GM19025 (cell line): Measurements from ENCODE around the gene WBP1.
A peak's percentile ranks its signal among the peaks of the same experiment; 100 is the strongest.

Source experiments
- ATAC-seq: cut with Tn5 transposase; IDR thresholded peaks from one replicate; pipeline ENCODE4 v1.9.1; 2021; ENCODE audit warnings: mild to moderate bottlenecking, low read depth, moderate library complexity; ENCODE audit not compliant: unreplicated experiment

Gene WBP1

DNA sequence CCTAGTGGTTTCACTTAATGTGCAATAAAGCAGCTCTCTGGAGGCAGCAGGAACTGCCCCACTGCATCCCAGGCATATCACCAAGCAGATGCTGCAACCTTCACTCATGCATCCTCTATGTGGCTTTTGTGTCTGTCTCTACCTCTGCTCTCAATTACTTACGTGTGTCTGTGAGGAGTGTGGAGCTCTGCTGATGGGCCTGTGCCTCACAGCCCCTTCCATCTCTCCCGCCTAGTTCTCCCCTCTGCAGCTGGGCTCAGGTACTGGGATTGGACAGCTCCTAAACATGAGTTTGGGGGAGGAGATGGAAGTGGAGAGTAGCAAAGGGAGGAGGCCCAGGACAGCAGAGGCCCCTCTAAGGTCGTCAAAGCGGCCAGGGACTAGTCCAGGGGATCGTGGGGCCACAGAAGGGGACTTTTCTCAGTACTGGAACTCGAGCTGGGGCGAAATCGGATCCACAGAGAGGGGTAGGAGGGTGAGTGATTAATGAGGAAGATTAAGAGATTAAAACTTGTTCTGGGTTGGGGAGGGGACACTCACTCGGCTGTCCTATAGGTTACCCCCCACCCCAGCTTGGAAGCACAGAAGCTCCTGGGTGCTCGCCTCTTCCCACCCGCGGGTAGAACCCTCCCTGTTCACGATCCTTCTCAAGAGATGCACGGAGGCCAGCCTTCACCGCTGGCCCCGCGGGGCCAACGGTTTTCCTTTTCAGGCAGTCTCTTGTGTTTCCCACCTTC is 43.3 kb downstream of the WBP1 start:
- no peak for ATAC-seq

- no peak for ATAC-seq
These were observed 44.0 kb downstream of the WBP1 start for GRCh38 chr2:74502147-74502719.

DNA sequence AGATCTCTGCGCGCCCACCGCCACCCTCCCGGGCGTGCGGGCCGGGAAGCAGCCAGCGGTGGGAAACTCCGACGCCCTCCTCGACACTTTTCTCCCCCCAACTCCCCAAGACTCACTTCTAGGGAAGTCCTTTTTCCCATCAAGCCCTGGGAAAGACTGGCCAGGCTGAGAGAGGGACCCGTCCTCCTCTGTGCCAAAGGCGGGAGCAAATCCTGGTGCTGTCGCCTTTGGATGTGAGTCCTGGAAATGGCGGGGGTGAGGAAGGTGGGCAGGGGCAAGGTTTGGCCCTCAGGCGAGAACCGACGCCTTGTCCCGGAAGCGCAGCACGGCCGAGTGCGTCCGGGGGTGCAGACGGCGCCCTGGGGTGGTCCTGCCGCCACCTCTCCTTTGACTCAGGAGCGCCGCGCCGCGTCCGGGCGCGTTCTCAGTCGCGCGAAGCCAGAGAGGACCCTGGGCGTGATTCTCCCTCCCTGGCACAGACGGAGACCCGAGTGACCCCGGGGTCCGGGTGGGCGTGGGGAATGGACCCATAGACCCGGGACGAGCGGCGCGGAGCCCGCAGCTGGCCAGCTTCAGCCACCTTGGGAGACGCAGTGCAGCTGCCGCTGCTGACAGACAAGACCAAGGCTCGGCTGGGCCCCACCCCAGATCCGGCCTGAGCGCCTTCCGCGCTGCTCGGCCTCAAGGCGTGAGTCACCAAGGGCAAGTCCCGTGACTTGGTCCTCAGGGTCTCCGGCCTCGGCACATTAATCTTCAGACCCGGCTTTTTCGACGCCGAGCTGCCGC is 44.7 kb downstream of the WBP1 start:
- peak; percentile 37 for ATAC-seq

DNA sequence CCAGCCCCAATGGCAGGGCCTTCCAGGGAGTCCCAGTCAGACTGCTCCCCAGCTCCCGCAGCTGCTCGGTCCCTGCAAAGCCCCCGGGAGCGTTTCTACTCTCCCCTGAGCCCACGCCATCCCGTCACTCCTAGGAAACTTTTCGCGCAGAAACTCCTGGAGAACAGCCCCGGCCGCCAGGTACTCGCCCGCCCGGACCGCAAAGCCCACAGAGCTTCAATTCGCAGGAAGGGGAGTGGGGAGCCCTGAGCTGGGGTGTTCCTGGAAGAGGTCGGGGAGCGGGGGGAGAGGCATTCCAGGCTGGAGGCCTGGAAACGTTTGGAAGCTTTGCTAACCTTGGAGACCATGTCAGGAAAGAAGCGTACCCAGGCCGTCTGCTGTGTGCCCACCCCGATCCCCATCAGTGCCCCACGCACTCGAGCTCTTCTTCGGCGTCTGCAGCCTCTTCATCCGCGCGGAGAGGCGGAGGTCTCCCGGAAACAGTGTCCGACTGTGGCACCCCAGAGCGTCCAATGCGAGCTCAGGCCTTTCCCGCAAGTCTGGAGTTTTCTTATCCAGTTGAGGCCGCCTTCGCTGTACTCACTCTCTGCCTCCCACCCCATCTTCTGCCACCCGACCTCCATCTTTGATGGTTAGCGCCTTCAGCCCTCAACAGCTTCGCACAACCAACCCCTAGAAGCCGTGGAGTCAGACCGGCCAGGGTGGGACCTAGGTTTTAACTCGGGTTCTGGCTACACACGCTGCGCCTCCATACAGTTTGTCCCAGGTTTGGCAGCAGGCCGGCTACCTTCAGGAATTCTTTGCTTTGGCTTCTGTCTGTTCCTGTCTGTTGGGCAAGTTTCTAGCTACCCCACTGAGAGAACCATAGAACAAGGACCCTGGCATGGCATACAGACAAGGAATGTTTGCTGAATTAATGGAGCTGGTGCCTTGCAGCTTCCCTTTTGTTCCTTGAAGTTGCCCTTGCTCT is 45.6 kb downstream of the WBP1 start:
- no peak for ATAC-seq

- no peak for ATAC-seq
These were observed 46.4 kb downstream of the WBP1 start for GRCh38 chr2:74504591-74504990.

DNA sequence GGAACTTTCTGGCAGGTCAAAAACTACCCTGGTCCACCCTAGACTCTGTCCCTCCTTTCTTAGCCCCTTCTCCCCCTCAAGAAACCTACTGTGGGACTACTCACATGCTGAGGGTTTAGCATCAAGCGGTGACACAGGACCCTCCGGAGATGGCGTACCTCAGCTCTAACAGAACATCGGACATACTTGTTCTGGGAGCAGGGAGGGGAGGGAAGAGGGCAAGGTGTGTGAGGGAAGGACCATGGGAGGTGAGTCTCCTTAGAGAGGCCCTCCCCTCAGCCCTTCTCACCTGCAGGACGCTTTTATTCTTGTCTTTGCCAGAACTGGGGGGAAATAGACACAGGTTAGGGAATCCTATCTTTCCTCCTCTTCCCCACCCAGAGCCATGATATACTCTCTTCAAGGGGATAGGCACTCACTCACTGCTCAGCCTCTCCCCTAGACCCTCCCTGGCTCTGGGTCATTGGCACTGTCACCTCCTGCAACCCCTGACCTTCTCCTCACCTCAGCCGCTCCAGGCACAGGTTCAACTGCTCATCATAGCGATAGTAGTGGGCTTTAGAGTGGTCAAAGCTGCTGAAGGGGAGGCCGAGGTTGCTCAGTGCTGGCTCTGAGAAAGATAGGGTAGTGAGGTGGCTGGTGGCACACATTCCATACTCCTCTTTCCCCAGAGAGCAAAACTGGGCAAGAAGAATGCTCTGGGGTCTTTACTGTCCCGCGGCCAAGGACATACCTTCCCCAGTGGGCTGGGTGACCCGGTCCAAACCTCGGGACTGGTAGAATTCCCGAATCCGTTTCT is 47.4 kb downstream of the WBP1 start:
- ATAC-seq = no peak

- ATAC-seq = peak; percentile 79
These were observed 49.1 kb downstream of the WBP1 start, which contains the start of gene PCGF1 for GRCh38 chr2:74507145-74507925. Gene PCGF1 (minus strand): TSS chr2:74507695. CDS start chr2:74507668, 27 bp downstream.

DNA sequence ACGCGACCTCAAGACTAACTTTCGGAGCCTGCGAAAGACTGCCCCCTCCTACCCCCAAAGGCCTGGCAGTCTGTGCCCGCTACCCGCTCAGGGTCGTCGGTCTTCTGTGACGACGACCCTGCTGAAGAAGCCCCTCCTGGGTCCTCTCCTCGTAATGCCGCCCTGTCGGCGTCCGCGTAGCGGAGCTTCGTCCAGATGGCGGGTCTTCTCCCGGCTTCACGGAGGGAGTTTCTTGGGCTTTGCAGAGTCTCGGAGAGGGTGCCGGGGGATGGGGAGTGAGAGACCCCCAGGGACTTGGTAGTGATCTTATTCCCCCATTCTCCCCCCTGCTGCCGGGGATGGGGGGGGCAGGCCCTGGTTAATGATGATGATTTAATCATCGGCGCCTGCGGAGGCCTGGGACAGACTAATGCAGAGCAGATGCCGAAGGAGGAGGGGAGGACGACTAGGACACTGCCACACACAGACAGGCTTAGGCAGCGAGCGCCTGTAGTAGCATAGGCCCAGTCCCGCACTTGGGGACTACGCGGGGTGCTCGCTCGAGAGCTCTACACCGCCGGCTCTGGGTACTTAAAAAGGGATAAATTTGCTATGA is 49.8 kb downstream of the WBP1 start:
- no peak for ATAC-seq

- ATAC-seq = no peak
These were observed 52.0 kb downstream of the WBP1 start for GRCh38 chr2:74510272-74510671.
